ENCODE measurements around the gene CACNG1. TPM values are rescaled to one million over a fixed set of nuclear protein-coding genes. Genes with fewer than 3 reads are reported as not detected.

Gene CACNG1
- polyA plus RNA-seq, 1 donor (not counting 4 experiments of a cell fraction or from before 2014, with no cell fraction given) = not detected

DNA sequence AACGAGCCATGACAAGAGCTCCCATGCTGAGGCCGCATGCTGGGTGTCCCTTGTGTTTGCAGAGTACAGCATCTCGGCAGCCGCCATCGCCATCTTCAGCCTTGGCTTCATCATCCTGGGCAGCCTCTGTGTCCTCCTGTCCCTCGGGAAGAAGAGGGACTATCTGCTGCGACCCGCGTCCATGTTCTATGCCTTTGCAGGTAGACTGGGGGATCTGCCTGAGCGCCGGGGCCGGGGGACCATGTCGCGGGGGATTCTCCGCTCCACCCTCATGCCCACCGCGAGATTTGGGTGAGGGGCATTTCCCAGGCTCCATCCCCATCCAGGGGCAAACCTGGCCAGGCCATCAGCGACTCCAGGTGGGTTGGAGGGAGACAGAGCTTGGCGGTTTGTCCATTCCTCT, 10.7 kb downstream of the CACNG1 start:
- Histone ChIP-seq H3K36me3 (ENCODE audit: control insufficient read depth in 2 of 2, extremely low read depth in 1 of 2, insufficient read depth in 2 of 2, low read length in 2 of 2) (no peaks in the 10 kb centered on the region), H3K79me2 (ENCODE audit: control insufficient read depth, insufficient read depth, low read length) (no peaks in the 10 kb centered on the region), H3K4me1 (ENCODE audit: control insufficient read depth, extremely low read depth, insufficient read depth, low read length) (no peaks in the 10 kb centered on the region), H3K4me3 (ENCODE audit: control insufficient read depth in 2 of 3, extremely low read depth in 1 of 3, insufficient read depth in 2 of 3, low read depth in 1 of 3, low read length in 3 of 3) (no peak overlapping the region), H2AFZ (ENCODE audit: control insufficient read depth, low read length) (no peak overlapping the region), H4K20me1 (ENCODE audit: control insufficient read depth, extremely low read depth, insufficient read depth, low read length) (no peaks in the 10 kb centered on the region), H3K9ac (ENCODE audit: control insufficient read depth, extremely low read depth, insufficient read depth, low read length) (no peak overlapping the region), H3K27ac (ENCODE audit: control insufficient read depth, insufficient read depth, low read length) (no peak overlapping the region), H3K27me3 (ENCODE audit: control insufficient read depth, extremely low read depth, insufficient read depth, low read length) (peaks cover 4% of the 10 kb centered on the region), H3K4me2 (ENCODE audit: control insufficient read depth, extremely low read depth, insufficient read depth, low read depth, low read length) (no peak overlapping the region), H3K9me3 (ENCODE audit: control insufficient read depth, low read depth, low read length) (no peaks in the 10 kb centered on the region), H3K9me1 (ENCODE audit: control insufficient read depth, extremely low read depth, insufficient read depth, low read length) (no peaks in the 10 kb centered on the region)
- FAIRE-seq = no peak
- no peak for DNase-seq (ENCODE audit: low read depth, low spot score)
- dilution Hi-C loops (cut with MboI; ENCODE audit: extremely low pct_ligation_motif_present, low sequenced_read_pairs) = no loop called here
- TF ChIP-seq CTCF (optimal IDR thresholded peaks at IDR 0.05 in 1 of 3, IDR thresholded peaks at IDR 0.05 in 1 of 3, conservative IDR thresholded peaks at IDR 0.05 in 1 of 3; ENCODE audit: extremely low read depth in 1 of 3, insufficient read depth in 2 of 3, low read length in 3 of 3) (no peak), EZH2 (IDR thresholded peaks at IDR 0.05; ENCODE audit: low read length) (no peak)

GRCh38 chr17:67055811-67056745, 11.7 kb downstream of the CACNG1 start:
- Histone ChIP-seq H3K4me3 (ENCODE audit: control insufficient read depth in 2 of 3, extremely low read depth in 1 of 3, insufficient read depth in 2 of 3, low read depth in 1 of 3, low read length in 3 of 3) (no peak overlapping the region), H3K4me1 (ENCODE audit: control insufficient read depth, extremely low read depth, insufficient read depth, low read length) (no peaks in the 10 kb centered on the region), H3K9me3 (ENCODE audit: control insufficient read depth, low read depth, low read length) (no peaks in the 10 kb centered on the region), H3K4me2 (ENCODE audit: control insufficient read depth, extremely low read depth, insufficient read depth, low read depth, low read length) (no peak overlapping the region), H3K9me1 (ENCODE audit: control insufficient read depth, extremely low read depth, insufficient read depth, low read length) (no peaks in the 10 kb centered on the region), H4K20me1 (ENCODE audit: control insufficient read depth, extremely low read depth, insufficient read depth, low read length) (no peaks in the 10 kb centered on the region), H3K27me3 (ENCODE audit: control insufficient read depth, extremely low read depth, insufficient read depth, low read length) (peaks cover 4% of the 10 kb centered on the region), H3K27ac (ENCODE audit: control insufficient read depth, insufficient read depth, low read length) (no peak overlapping the region), H3K9ac (ENCODE audit: control insufficient read depth, extremely low read depth, insufficient read depth, low read length) (no peak overlapping the region), H3K36me3 (ENCODE audit: control insufficient read depth in 2 of 2, extremely low read depth in 1 of 2, insufficient read depth in 2 of 2, low read length in 2 of 2) (no peaks in the 10 kb centered on the region), H2AFZ (ENCODE audit: control insufficient read depth, low read length) (no peak overlapping the region), H3K79me2 (ENCODE audit: control insufficient read depth, insufficient read depth, low read length) (no peaks in the 10 kb centered on the region)
- dilution Hi-C loops (cut with MboI; ENCODE audit: extremely low pct_ligation_motif_present, low sequenced_read_pairs) = no loop called here
- no peak for TF ChIP-seq EZH2 (IDR thresholded peaks at IDR 0.05; ENCODE audit: low read length)
- no peak for TF ChIP-seq CTCF (optimal IDR thresholded peaks at IDR 0.05 in 1 of 3, IDR thresholded peaks at IDR 0.05 in 1 of 3, conservative IDR thresholded peaks at IDR 0.05 in 1 of 3; ENCODE audit: extremely low read depth in 1 of 3, insufficient read depth in 2 of 3, low read length in 3 of 3)
- DNase-seq (ENCODE audit: low read depth, low spot score) = no peak
- FAIRE-seq = no peak

All from keratinocyte (primary cell).